HG02571 (cell line): ENCODE results near the gene RFX1.
"Not testable (repeated sequence)": the region's sequence is repeated elsewhere in the genome, so short reads cannot be mapped to it uniquely, and the experiment has no call there.

Experiments used
- ATAC-seq: cut with Tn5 transposase; IDR thresholded peaks from one replicate; pipeline ENCODE4 v1.9.1; 2021; ENCODE audit warnings: mild to moderate bottlenecking, moderate library complexity; ENCODE audit not compliant: unreplicated experiment

RFX1 gene

DNA sequence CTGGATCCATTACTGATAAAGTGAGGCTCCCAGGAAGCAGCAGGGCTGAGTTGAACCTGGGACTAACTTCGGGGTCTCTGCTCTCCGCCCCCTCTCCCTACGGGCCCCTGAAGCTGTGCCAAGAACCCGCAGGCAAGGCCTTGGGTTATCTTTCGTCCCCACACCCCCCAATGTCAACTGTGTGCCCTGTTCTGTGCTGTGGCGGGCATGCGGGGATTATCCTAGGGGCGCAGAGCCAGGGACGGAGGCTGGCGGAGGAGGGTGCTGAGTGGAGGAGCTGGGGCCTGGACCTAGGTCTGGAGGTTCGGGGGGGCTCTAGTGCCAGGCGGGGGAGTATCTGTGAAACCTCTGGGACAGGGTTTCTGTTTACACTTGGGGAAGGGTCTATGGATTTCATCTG is 26.4 kb downstream of the RFX1 start:
- no peak for ATAC-seq

DNA sequence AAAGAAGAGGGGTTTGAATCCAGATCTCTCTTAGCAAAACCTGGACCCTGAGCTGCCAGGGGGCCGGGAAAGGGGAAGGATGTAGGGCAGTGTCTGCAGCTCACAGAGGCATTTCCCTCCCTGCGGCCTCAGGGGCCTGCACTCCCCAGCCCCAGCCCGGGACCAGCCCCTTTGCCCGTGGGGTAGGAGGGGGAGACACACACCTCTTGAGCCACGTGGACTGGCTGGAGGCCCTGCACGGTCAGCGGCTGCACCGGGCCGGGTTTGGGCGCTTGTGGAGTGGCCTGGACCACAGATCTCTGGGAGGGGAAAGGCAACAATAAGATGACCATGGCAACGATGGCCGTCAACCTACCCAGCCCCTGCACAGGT is 26.9 kb downstream of the RFX1 start:
- no peak for ATAC-seq

DNA sequence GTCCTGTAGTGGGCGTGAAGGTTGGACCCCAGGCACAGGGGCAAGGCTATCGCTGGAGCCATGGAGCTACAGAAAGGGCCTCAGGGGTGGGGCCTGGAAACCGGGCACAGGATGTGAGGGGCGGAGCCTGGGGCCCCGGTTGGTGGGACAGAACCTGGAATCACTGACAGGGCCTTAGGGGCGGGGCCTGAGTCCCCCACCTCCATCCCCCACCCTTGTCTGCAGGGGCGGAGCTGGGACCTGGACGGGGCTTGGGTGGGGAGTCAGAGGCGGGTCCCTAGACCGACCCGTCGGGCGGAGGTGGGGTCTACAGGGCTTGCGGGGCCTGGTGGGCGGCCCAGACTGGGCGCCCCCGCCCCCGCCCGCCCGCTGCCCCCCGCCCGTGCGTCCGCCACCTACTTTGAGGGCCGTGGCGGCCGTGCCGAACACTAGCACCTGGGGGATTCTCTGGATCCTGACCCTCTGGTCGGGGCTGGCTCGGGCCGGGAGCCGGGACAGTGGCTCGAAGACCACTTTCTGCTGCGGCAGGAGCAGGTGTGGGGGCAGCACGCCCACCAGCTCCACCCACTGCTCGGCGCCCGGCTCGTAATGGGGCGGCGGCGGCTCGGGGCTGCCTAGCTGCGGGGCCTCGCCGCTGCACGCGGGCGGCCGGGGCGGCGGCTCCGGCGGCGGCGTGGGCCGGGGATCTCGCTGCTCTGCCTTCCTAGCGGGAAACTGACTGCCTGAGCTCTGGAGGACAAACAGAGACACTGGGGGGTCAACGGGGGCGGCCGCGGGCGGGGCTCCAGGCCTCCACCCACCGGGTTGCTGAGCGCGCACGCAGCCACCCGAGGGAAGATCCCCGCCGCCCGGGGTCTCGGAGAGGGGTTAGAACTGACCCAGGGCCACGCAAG is 27.5 kb downstream of the RFX1 start:
- no peak for ATAC-seq

DNA sequence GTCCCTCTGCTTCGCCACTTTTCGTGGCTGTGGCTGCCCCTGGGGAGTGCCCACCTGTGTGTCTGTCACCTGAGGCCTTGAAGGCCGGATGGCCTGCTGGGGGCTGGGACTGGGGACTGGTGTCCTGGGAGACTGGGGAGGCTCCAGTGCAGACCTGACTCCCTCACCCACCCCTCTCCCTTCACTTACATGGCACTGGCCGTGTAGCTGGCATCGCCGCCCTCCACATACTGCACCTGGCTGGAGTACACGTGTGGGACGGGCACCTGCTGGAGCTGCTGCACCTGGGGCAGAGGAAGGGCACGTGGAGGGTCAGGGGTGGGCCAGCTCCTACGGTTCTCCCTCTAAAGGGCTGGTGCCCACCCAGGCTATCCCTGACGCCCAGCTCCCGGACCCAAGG is 28.3 kb downstream of the RFX1 start:
- ATAC-seq = no peak

DNA sequence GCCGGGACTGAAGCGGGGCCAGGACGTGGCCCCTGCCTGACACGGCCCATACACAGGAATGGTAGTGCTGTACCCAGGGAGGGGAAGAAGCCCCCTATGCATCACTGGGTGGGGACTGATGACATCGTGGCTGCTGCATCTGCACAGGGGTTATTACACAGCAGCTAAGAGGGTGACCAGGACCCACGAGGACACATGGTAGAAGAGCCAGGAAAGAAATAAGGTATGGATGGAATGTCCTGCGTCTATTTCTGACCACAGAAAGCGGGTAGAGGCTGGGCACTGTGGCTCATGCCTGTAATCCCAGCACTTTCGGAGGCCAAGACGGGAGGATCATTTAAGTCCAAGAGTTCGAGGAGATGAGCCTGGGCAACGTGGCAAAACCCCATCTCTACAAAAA is 29.7 kb downstream of the RFX1 start:
- ATAC-seq = no peak

DNA sequence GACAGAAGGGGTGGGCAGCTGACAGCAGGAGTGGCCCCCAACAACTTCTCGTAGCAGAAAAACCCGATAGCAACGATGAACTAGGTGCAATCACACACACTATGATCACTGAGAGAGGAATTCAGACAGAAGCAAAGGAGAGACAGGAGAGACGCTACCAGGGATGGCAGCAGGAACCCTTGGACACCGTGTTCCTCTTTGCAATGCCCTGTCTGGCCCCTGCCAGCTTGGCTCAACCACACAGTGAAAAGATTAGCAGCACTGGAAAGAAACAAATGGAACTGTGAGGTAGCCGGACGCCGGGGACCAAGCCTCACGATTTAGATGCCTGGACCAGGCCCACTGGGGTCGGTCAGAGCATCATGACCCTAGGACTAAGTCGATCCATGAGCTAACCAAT is 30.2 kb downstream of the RFX1 start:
- ATAC-seq = no peak

DNA sequence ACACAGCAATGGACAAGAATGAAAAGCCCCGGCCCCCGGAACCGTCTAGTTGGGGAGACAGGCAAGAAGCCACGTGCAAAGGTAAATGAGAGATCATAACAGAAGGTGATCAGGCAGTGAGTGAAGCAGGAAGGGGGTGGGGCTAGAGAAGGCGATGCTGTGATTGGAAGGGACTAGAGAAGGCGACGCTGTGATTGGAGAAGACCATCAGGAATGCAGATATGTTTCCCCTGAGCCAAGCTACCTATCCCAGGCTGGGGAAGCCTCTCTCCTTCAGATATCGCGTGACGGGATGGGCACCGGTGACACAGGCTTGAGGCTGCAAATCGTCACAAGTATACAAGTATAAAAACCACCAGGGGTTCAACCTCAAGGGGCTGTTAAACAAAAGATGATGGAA is 32.0 kb downstream of the RFX1 start:
- no peak for ATAC-seq

DNA sequence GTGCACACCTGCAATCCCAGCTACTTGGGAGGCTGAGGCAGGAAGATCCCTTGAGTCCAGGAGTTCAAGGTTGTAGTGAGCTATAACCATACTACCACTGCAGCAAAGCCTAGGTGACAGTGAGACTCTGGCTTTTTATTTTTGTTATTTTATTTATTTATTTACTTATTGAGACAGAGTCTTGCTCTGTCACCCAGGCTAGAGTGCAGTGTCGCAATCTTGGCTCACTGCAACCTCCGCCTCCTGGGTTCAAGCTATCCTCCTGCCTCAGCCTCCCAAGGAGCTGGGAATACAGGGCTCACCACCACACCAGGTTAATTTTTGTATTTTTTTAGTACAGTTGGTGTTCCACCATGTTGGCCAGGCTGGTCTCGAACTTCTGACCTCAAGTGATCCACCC is 32.6 kb downstream of the RFX1 start:
- not testable (repeated sequence) for ATAC-seq

DNA sequence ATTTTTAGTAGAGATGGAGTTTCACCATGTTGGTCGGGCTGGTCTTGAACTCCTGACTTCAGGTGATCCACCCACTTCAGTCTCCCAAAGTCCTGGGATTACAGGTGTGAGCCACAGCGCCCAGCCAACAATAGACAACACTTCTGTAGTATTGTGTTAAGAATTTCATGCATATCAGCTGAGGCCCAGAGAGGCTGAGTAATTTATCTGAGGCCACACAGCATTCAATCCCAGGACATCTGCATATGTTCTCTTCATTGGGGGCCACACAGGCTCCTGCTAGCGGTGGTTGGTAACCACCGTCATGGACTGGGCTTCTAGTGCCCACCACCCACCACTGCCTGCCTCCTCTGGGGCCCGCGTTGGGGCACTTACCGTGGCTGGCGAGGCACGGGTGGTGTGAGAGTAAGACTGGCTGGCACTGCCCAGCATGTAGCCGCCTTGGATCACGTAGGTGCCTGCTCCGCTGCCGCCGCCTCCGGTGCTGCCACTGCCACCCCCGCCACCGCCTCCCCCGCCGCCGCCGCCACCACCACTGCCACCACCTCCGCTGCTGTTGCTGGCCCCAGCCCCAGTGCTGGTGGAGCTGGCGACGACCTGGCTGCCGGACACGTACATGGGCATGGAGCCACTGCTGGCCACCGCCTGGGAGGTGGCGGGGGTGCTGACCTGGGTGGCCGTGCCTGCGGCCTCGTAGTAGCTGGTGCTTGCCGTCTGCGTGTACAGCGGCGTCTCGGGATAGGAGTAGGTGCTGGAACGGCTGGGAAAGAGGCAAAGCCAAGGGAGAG is 33.6 kb downstream of the RFX1 start:
- ATAC-seq = no peak

DNA sequence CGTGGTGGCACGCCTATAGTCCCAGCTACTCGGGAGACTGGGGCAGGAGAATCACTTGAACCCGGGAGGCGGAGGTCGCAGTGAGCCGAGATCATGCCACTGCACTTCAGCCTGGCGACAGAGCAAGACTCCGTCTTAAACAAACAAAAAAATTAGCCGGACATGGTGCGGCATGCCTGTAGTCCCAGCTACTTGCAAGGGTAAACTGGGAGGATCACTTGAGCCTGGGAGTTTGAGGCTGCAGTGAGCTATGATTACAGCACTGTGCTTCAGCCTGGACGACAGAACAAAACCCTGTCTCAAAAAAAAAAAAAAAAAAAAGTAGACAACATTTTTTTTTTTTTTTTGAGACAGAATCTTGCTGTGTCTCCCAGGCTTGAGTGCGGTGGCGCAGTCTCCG is 34.3 kb downstream of the RFX1 start:
- not testable (repeated sequence) for ATAC-seq

DNA sequence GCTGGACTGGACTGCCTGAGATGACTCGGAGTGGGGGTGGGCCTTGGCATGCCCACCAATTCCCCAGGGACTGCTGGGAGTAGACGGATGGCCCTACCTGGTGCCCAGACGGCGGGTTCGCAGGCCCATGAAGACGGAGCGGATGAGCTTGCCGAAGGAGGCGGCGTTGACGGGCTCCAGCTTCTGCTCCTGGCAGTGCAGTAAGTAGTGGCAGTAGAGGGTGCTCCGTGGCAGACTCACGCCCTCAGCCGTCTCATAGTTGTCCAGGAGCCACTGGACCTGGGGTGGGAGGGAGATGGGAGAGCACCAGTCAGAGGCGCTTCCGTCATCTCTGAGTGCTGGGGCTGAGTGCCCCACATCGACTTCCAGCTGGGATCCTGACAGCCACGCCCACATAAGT is 36.2 kb downstream of the RFX1 start:
- no peak for ATAC-seq

DNA sequence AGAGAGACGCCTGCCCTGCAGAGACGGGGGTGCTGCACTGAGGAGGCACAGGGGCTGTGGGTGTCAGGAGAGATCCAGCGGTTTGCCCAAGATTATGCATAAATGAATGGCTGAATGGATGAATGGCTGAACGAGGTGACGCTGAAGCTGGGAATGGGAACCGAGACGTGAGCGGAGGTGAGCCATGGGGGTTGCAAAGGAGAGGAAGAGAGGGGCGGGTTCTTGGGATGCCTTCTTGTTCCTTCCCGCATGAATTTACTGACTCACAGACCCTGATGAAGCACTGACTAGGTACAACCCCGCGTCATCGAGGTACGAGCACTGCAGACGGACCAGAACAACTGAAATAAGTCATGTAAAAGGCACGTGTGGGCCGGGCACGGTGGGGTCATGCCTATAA is 37.1 kb downstream of the RFX1 start:
- no peak for ATAC-seq

DNA sequence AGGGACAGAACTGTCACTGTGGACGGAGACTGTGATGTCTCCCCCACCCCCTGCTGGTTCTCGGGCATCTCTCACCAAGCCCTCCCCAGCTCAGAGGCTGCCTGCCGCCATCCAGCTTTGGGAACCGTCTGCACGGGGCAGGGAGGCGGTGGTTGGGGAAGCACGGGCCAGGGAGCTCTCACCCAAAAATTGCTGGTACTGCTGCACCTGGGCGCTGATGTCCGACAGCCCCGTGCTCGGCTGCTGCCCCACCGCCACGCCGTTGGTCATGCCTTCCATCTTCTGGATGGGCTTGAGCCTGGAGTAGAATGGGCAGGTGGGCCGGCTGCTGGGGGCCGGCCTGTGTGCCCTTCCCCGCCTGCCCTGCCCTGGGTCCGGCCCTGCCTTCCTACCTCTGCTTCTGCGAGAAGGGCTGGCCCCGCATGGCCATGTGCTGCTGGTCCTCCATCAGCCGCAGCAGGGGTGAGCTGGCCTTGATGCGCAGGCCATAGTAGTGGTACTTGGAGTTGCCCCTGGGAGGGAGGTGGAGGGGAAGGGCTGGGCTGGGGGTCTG is 37.7 kb downstream of the RFX1 start:
- no peak for ATAC-seq

DNA sequence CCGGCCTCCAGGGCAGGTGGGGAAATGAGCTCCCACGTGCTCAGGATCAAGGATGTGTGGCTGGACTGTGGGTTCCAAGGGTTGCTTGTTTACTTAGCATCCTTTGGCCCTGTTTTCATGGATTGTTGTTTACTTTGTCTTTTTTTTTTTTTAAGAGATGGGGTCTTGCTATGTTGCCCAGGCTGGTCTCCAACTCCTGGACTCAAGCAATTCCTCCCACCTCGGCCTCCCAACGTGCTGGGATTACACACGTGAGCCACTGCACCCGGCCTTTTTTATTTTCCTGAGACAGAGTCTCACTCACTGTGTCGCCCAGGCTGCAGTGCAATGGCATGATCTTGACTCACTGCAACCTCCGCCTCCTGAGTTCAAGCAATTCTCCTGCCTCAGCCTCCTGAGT is 38.9 kb downstream of the RFX1 start:
- not testable (repeated sequence) for ATAC-seq

DNA sequence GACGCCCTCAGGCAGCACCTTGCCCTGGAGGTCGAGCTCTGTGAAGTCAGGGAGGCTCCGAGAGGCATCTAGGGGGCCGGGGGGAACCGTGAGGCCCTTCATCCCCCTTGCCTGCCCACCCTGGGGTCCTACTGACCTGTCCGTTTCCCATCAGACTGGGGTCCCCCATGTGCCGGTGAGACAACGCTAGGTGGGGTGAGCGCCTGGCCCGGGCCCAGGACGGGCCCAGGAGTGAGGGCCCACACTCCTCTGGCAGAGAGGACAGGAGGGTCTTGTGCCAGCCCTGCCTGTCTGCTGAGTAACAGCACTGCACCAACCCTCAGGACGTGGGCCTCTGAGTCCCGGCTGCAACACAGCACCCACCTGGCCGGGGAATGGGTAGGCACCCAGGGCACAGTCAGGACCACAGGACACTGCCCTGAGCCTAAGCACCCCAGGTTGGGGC is 39.4 kb downstream of the RFX1 start:
- ATAC-seq = no peak

DNA sequence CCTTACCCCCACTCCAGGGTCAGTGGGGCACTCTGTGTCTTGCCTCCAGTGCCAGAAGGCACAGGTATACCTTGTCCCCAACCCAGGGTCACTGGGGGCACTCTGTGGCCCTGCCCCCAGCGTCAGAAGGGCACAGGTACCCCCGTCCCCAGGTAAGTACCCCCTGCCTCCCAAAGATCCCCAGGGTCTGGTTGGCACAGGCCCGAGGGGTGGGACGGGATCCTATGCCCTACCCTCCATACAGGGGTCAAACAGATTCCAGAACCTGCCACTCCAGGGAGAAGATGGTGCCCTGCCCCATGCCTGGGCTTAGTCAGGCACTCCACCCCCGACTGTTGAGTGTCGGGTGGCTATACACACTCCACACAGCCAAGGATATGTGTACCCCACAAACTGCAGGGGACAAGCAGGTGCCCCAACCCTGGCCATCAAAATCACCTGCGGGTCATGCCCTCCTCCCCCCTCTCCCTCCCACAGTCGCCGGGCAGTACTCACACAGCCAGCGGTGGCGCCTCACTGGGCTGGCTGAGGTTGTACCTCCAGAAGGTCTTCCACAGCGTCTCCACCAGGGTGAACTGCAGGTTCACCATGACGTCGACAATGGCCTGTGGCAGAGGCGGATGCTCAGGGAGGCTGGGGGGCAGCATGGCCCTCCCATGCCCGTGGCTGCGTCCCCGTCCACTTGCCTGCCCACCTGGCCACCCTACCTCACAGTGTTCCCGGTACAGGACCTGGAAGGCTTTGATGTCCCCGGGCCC is 40.0 kb downstream of the RFX1 start:
- no peak for ATAC-seq

DNA sequence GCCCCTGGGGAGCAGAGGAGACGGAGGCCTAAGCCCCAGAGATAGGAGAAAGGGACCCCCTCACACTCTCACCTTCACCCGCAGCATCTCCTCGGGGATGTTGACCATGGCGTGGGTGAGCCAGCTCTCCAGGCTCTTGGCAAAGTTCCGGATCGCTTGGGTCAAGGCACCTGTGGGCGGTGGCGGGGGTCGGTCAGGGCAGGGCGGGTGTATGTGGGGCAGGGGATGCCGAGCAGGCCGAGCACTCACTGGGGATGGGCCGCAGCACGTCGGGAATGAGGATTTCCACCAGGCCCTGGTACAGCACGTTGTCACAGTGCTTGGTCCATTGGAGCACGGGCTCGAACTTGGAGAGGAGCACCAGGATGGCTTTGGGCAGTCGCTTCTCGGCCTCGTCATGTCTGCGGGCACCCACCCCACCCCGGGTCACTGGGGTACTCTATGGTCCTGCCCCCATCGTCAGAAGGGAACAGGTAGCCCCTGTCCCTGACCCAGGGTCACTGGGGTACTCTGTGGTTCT is 40.7 kb downstream of the RFX1 start:
- no peak for ATAC-seq

DNA sequence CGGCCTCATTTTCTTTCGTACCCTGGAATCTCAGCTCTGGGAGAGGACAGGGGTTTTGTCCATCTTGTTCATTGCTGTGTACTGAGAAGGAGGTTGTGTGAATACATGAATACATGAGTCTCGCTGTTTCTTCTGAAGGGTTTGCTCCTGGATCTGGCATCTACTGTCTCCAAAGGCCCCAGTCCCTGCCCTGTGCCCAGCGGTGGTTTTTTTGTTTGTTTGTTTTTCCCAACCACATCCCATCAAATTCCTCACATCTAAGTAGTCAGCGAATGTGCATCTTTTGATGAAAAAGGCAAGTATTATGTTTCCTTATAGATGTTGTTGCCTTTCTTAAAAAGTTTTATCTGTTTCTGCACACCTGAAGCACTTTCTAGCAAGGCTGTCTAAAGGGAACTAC is 41.3 kb downstream of the RFX1 start:
- ATAC-seq = no peak

DNA sequence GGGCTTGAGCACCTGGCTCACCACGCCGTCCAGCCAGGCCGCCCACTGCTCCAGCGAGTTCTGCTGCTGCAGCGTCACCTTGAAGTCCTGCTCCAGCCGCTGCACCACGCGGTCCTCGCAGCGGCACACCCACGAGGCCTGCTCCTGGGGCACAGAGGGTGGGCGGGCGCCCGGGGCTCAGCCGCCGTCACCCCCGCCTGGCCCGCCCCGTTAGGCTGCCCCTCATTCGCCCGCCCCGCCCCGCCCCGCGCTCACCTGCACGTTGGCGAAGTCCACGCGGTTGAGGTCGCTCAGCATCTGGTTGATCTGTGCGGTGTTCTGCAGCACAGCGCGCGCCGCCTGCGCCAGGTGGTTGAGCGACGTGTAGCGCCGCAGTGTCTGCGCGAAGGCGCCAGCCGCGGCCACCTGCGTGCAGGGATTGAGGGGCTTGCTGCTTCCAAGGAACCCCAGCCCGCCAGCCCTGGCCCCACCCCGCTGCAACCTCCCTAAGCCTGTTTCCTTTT is 42.5 kb downstream of the RFX1 start:
- ATAC-seq = no peak

DNA sequence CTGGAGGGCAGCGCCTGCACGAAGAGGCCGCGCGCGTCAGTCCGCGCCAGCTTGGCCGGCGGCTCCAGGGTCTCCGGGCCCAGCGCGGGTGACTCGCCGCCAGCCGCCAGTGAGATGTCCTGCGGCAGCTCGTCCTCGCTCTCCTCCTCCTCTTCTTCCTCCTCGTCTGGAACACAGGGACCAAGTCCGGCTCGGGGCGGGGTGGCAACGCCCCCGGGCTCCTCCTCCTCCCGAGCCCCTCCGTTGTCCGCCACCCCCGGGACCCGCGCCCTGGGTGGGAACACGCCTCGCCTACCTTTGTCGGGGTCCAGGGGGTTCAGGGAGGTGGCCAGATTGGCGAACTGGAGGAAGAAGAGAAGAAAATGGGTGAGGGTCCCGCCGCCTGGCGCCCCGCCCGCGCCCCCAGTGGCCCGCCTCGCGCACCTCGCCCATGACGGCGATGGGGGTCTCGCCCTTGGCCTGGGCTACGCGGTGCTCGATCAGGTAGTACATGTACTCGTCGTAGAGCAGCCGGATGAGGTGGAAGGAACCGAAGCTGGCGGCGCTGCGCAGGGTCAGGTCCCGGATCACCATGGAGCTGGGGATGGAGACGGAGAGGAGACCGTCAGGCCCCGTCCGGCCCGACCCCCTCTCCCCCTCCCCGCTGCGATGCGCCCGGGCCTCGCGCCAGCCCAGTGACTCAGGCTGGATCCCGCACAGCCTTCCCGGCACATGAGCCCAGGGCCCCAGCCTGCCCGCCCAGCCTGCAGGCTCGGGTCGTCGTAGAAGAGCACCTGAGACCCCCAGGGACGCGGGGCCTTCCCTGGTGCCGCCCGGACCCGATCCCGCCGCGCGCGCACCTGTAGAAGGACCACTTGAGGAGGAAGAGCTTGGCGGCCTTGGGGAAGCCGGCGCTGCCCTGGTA is 43.2 kb downstream of the RFX1 start:
- ATAC-seq = no peak
